GM21786 (cell line): ENCODE data around the gene PLXNA2.

Source experiments
- ATAC-seq: cut with Tn5 transposase; IDR thresholded peaks from one replicate; pipeline ENCODE4 v1.9.1; 2021; ENCODE audit not compliant: unreplicated experiment

PLXNA2 gene

DNA sequence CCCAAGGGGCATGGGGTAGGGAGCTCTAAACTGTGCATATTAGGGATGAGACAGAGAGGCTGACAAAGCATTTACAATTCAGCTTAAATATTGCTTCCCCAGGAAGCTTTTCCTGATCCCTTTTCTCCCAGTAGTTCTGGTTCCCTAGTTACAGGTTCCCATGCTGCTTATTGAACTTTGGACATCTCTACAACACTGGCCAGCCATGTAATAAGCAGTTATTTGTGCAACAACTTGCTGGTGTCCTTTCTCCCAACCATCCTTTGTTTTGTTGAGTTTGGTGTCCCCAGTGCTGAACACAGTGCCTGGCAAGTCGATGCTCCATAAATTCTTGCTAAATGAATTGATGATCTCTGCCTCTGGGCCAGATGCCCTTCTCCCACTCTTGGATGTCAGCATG lies 80.6 kb downstream of the PLXNA2 start:
- ATAC-seq: no peak

DNA sequence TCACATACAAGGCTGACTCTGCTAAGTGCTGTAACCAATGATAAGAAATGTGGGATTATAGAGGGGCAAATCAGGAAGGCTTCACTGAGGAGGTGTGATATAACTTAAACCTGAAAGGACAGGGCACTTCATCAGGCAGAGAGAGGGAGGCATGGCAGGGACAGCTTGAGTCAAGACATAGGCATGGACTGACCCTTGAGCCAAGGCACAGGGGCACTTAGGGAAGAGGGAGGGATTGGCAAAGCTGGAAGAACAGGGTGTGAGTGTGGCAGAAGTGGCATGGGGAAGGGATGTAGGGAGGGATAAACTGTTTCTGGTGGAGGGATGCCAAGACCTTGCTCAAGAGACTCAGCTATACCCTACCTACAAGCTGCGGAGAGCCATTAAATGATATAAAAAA lies 81.3 kb downstream of the PLXNA2 start:
- no peak for ATAC-seq

DNA sequence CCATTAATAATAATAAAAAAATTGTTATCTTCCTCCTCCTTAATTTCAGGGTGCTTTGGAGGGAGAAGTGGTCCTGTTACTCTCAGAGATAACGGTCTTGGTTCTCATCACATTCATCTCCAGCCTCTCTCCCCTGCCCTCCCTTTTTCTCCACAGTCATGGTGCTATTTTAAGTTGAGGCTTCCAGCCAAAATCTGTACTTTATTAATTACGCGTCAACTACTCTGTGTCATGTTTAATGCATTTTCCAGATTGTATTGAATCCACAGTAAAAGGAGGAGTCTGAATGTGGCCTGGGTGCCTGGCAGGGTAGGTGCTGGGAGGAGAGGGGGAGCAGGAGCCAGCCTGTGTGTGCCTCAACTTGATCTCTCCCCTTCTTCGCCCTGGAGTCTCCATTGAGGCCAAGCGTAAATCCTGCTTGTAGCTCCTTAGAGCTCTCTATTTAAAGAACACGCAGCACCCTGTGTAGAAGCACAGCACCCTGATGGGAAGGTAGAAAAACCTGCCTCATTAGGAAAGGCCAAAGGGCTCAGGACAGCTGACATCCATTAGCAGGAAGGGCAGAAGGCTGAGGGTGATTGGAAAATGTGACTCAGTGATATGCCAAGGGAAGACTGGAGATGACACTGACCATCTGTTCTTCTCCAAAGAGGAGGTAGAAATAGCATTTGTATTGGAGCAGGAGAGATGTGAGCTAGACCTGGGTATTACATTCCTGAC lies 82.4 kb downstream of the PLXNA2 start:
- no peak for ATAC-seq

GRCh38 chr1:208161005-208161404 lies 83.2 kb downstream of the PLXNA2 start:
- ATAC-seq: no peak

DNA sequence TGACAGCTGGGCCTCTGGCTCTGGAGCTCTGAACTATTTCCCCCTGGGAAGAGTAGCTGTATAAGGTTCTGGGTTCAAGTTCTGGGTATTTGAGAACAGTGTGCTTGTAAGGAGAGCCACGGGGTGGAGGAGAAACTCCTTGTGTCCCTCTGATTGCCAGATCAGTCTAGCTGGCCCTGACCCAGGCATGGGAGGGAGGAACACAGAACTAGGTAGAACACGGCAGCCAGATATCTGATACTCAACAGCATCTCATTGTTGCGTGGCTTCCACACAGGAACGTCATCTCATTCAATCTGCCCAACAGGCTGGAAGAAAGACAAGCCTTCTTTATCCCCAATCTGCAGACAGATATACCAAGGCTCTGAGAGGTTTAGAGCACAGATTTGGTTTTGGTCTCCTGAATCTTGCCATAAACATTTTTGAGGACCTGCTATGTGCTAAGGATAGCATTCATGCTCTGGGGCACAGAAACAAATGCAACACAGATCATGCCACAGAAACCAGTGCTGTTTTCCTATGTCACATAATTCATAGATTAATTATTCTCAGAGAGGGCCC lies 83.8 kb downstream of the PLXNA2 start:
- no peak for ATAC-seq

DNA sequence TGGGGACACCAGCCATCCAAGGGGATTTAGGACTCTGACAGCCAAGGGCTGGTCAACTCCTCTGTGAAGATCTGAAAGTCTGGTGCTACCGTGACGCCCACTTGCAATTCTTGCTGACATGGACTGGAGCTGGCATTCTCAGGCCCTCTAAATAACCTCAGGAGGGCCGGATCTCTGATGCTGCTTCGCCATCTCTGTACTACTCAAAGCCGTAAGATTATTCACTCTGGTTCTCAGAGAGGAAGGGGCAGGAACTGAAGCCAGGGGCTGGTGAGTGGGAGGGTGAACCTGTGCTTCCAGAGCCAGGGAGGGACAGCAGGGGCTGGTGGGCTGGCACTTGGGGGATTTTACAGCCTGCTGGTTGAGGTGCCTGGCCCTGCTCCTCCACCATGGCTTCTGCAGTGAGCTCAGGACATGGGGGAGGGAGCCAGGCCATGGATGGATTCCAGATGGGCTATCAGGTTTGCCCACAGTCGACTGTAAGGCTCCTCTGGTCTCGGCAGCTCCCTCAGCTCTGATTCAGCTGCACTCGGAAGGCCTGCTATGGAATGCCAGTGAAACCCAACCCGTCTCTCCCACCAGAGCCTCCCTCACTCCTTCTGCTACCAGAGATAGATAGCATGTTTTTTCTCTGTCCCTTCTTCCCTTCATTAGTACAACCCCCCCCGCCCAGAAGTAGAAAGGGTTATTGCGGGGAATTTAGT lies 84.5 kb downstream of the PLXNA2 start:
- ATAC-seq: no peak

DNA sequence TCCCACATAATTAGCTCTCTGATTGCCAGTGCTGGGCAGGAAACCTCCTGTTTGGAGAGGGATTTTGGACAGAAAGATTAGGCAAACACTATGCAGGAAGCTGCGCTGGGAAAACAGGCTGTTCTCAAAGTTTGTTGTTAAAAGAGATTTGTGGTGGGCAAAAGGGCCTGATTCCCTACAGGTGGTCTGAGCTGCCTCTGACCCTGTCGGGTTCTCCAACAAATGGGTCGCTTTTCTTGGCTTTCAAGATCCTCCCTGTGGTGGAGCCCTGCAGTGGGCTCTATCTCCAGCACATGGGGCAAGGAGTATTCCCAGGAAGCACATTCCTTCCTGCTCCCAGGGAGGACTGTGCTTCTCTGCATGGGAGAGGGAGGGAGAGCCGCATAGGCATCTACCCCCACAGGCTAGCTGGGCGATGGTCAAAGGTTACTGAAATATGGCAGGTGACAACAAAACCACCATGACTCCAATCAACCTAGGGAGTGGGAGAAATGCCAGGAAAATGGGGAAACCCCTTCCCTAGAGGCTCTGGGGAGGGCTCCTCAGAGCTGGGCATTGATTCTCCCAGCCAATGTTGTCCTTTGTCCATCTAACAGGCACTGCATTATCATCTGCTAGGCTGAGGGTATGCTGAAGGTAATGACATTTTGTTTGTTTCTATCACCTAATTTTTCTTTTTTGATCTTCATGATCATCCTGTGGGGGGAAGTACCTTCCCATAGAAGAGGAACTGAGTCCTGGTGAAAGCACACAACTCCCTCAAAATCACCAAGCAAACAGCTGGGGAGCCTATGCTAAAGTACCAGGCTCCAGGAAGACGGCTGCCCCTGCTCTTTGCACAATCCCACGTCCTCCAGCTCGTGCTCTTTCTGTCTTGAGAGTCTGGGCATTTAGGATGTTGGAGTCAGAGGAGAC lies 85.3 kb downstream of the PLXNA2 start:
- ATAC-seq: no peak

DNA sequence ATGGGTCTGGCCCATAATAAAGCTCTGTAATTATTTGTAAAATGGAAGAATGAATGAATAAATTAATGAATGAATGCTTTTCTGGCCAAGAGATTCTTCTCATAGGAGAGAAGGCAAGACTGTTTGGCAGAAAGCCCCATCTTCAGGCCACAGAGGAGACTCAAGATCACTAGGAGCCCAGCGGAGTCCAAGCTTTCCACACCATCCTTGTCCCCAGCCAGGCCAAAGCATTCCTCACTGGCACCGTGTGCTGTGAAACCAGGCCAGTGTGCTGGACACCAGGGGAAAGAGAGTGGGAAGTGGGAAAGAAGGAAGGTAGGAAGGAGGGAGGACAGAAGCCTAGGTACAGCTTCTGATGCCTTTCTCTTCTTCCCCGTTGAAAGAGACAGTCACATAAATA lies 86.4 kb downstream of the PLXNA2 start:
- no peak for ATAC-seq

DNA sequence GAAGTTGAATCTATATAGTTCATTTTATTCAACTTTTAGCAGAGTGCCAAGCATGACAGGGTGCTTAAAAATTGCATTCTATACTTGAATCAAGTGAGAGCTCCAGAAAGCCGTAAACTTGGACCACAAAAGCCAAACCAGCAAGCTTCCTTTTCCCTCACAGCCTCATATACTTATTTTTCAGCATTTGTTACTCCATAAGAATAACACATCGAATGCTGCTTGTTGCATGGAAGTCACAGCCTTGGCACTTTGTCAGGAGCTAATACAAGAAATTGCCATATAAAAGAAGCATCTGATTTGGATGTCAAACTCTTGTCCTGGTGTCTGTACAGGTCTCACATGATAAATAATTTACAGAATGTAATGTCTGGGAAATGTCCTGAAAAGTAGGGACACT lies 87.4 kb downstream of the PLXNA2 start:
- ATAC-seq: no peak

- ATAC-seq: no peak
Observed at GRCh38 chr1:208156310-208156709, 87.9 kb downstream of the PLXNA2 start.

- no peak for ATAC-seq
Observed at GRCh38 chr1:208154679-208155642, 89.2 kb downstream of the PLXNA2 start.

DNA sequence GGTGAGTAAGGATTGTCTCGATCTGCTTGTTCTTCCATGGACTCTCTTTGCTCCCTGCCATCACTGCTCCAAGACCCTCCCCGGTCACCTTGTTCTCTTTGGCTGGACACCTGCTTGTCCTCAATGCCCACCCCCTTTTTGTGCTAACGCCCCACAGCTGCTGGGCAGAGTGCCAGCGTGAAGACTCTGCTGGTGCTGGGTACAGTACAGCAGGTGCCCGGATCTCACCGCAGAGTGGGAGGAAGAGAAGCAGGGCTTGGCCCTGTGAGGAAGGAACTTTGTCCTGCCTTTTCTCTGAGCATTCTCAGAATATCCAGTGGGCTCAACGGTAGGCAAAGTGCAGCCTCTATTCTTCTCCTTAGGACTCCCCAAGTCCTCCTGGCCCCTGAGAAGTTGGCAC lies 90.1 kb downstream of the PLXNA2 start:
- no peak for ATAC-seq

DNA sequence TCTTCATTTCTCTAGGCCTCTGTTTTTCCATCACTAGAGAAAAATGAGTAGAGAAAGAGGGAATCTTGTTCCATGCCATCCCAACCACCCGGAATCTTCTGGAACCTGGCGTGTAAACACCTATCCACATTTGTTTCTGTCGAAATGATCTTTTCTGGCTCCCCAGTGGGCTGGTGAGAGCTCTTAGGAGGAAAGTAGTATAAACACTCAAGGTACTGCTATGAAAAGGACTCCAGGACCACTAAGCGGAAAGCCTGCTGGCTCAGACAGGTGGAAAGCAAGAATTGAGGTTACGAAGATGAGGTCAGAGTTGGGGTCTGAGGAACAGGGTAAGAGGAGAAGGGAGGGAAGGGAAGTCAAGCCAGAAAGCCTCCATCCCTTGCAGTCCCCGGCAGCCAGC lies 90.8 kb downstream of the PLXNA2 start:
- ATAC-seq: no peak

DNA sequence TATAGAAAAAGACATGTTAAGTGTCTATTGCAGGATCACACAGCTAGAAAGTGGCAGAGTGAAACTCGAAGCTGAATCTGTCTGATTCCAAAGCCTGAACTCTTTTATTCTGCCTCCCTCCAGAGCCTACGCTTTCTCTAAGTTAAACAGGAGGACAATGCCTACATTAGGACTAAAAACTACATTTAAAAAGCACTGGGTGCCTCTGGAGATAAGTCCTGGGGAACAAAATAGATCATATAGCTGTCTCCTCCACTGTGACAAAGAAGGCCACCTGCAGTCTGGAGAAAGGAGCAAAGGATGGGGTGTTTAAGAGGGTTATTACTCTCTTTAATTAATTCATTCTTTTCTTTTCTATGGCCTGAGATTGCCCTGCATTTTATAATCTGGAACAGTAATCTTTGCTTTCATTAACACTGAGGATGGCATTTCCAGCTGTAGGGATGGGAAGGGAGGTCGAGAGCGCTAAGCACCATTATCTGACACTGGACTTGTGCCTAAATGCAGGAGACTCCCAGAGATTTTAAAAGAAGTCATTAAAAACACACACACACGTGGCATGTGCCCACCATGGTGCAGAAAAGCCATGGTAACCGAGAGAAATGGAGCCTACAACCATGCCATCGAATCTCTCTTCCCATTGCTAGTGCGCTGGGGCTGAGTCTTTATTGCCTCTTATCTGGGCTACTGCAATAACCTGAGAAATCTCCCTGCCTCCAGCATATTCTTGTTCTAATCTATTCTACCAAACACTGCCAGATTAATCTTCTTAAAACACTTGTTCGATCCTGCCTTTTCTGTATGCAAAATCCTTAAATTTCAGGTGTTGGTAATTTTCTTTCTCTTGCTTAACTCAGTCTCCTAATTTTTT lies 92.2 kb downstream of the PLXNA2 start:
- no peak for ATAC-seq

GRCh38 chr1:208150833-208151458 lies 93.2 kb downstream of the PLXNA2 start:
- ATAC-seq: no peak

DNA sequence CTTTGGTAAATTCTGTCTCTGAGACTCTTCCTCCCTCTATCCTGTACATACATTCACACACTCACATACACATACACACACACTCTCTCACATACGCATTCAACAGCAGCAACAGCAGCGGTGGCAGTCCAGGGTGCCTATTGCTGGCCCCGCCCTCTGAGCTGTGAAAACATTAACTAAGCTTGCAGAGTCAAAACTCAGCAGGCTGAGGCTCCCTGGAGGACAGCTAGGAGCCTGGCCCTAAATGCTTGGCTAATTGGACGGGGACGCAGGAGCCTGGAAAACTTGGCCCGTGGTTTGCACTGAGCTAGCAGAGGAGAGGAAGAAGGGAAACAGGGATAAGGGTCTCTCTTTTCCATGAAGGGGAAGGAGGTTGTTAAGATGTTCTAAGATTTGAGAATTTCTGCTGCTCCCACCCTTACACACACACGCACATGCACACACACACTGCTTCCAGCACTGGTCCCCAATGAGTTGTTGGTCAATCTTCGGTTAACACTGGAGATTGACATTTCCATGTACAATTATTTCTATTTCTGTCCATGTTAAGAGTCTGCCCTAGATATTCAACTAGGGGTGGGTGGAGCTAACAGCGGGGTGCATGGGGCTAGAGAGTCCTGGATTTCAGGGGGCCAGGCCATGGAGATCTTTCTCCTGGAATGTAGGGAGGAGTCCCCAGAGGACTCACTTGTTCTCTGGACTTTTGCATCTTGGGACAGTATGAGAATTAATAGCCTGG lies 94.2 kb downstream of the PLXNA2 start:
- ATAC-seq: no peak

DNA sequence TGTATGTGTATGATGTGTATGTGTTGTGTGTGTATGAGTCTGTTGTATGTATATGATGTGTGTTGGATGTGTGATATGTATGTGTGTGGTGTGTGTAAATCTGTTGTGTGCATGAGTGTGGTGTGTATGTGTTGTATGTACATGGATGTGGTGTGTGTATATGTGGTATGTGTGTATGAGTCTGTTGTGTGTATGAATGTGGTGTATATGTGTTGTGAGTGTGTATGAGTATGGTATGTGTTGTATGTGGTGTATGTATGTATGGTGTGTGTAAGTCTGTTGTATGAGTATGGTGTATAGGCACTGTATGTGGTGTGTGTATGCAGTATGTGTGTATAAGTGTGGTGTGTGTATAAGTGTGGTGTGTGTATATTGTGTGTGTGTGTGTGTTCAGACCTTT lies 95.0 kb downstream of the PLXNA2 start:
- ATAC-seq: no peak

DNA sequence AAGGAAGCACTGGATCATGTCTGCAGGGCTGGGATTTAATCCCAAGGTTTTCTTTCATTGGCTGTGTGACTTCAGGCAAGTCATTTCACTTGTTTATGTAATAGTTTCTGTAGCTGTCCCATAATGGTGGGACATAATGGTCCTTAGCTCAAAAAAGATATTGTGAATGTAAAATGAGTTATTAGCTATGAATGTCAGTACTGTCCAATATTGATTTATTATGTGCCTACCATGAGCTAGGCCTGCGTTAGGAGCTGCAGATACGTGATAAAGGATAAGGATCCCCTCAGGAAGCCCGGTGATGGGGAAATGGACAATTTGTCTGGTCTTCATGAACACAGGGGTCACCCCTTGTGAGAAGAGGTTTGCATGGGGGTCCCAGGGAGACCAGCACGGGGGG lies 95.8 kb downstream of the PLXNA2 start:
- no peak for ATAC-seq
